Measurements from ENCODE around the gene CLTRN.

The CLTRN gene

DNA sequence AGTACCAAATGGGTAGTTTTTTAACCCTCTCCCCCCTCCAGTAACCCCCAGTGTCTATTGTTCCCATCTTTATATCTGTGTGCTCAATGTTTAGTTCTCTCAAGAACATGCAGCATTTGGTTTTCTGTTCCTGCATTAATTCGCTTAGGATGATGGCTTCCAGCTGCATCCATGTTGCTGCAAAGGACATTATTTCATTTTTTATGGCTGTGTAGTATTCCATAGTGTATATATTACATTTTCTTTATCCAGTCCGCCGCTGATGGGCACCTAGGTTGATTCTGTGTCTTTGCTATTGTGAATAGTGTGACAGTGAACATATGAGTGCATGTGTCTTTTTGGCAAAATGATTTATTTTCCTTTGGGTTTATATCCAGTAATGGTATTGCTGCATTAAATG, 31.9 kb upstream of the CLTRN start:
- H3K9me2 ChIP-seq (replicated peaks; ENCODE audit: insufficient read depth, low read length), result no peaks in the 10 kb centered on the region
- H3K27ac ChIP-seq (ENCODE audit: low read length), result no peak overlapping the region
- no peak overlapping the region for H3K9ac ChIP-seq (ENCODE audit: low read length)
- no peak overlapping the region for H3K4me3 ChIP-seq (ENCODE audit: low read length)
- DNase-seq, result no peak
- no peaks in the 10 kb centered on the region for H3K9me3 ChIP-seq (replicated peaks; ENCODE audit: insufficient read depth, low read length)
- no peaks in the 10 kb centered on the region for H3K79me2 ChIP-seq (ENCODE audit: low read length)
- TF ChIP-seq, protein P1, sequence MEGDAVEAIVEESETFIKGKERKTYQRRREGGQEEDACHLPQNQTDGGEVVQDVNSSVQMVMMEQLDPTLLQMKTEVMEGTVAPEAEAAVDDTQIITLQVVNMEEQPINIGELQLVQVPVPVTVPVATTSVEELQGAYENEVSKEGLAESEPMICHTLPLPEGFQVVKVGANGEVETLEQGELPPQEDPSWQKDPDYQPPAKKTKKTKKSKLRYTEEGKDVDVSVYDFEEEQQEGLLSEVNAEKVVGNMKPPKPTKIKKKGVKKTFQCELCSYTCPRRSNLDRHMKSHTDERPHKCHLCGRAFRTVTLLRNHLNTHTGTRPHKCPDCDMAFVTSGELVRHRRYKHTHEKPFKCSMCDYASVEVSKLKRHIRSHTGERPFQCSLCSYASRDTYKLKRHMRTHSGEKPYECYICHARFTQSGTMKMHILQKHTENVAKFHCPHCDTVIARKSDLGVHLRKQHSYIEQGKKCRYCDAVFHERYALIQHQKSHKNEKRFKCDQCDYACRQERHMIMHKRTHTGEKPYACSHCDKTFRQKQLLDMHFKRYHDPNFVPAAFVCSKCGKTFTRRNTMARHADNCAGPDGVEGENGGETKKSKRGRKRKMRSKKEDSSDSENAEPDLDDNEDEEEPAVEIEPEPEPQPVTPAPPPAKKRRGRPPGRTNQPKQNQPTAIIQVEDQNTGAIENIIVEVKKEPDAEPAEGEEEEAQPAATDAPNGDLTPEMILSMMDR (IDR thresholded peaks at IDR 0.05; ENCODE audit: low read length), result no peak
- TF ChIP-seq EZH2phosphoT487 (IDR thresholded peaks at IDR 0.05; ENCODE audit: low read length), result no peak
- TF ChIP-seq EZH2 (optimal IDR thresholded peaks at IDR 0.05; ENCODE audit: low read depth, low read length), result no peak
- no peaks in the 10 kb centered on the region for H3K36me3 ChIP-seq (replicated peaks; ENCODE audit: insufficient read depth, low read length)
- H3K27me3 ChIP-seq (replicated peaks; ENCODE audit: insufficient read depth, low read length), result no peaks in the 10 kb centered on the region
- H4K20me1 ChIP-seq (ENCODE audit: insufficient read depth, low read length), result no peaks in the 10 kb centered on the region
- no peak overlapping the region for H2AFZ ChIP-seq (ENCODE audit: low read length)
- no peak overlapping the region for H3K4me2 ChIP-seq (ENCODE audit: low read depth, low read length)
- no peaks in the 10 kb centered on the region for H3F3A ChIP-seq (ENCODE audit: insufficient read depth, low read length)
- no peaks in the 10 kb centered on the region for H3K4me1 ChIP-seq (ENCODE audit: low read length)

DNA sequence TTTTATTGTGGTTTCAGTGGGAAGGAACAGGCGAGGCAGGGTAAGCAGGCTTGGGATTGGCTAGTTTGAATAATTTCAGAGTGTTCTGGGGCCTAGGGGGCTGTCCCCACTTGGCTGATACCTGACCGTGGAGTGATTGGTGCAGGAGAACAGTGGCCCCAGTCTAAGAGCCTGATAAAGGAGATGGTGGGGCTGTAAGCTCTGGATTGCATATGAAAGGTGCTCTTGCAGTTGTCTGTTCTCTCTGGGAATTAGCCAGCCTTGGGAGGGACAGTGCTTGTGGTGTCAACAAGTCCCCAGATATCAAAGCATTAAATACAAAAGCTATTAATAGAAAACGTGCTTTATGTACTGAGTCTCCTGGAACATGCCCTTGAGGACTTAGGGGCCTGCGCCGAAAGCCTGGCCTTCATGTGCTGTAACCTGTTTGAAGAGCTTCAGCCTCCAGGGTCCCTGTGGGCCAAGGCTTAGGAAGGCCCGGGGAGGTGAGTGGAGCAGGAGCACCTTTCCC, 30.4 kb upstream of the CLTRN start:
- H3K9ac ChIP-seq (ENCODE audit: low read length), result no peak overlapping the region
- no peaks in the 10 kb centered on the region for H3K36me3 ChIP-seq (replicated peaks; ENCODE audit: insufficient read depth, low read length)
- TF ChIP-seq EZH2phosphoT487 (IDR thresholded peaks at IDR 0.05; ENCODE audit: low read length) (no peak), EZH2 (optimal IDR thresholded peaks at IDR 0.05; ENCODE audit: low read depth, low read length) (no peak)
- TF ChIP-seq, protein P1 (IDR thresholded peaks at IDR 0.05; ENCODE audit: low read length), result no peak
- no peak overlapping the region for H3K27ac ChIP-seq (ENCODE audit: low read length)
- no peaks in the 10 kb centered on the region for H3K9me3 ChIP-seq (replicated peaks; ENCODE audit: insufficient read depth, low read length)
- no peaks in the 10 kb centered on the region for H3F3A ChIP-seq (ENCODE audit: insufficient read depth, low read length)
- no peak overlapping the region for H3K4me2 ChIP-seq (ENCODE audit: low read depth, low read length)
- H3K4me3 ChIP-seq (ENCODE audit: low read length), result no peak overlapping the region
- no peak for DNase-seq
- no peaks in the 10 kb centered on the region for H3K27me3 ChIP-seq (replicated peaks; ENCODE audit: insufficient read depth, low read length)
- H3K9me2 ChIP-seq (replicated peaks; ENCODE audit: insufficient read depth, low read length), result no peaks in the 10 kb centered on the region
- H3K4me1 ChIP-seq (ENCODE audit: low read length), result no peaks in the 10 kb centered on the region
- H4K20me1 ChIP-seq (ENCODE audit: insufficient read depth, low read length), result no peaks in the 10 kb centered on the region
- no peak overlapping the region for H2AFZ ChIP-seq (ENCODE audit: low read length)
- H3K79me2 ChIP-seq (ENCODE audit: low read length), result no peaks in the 10 kb centered on the region

DNA sequence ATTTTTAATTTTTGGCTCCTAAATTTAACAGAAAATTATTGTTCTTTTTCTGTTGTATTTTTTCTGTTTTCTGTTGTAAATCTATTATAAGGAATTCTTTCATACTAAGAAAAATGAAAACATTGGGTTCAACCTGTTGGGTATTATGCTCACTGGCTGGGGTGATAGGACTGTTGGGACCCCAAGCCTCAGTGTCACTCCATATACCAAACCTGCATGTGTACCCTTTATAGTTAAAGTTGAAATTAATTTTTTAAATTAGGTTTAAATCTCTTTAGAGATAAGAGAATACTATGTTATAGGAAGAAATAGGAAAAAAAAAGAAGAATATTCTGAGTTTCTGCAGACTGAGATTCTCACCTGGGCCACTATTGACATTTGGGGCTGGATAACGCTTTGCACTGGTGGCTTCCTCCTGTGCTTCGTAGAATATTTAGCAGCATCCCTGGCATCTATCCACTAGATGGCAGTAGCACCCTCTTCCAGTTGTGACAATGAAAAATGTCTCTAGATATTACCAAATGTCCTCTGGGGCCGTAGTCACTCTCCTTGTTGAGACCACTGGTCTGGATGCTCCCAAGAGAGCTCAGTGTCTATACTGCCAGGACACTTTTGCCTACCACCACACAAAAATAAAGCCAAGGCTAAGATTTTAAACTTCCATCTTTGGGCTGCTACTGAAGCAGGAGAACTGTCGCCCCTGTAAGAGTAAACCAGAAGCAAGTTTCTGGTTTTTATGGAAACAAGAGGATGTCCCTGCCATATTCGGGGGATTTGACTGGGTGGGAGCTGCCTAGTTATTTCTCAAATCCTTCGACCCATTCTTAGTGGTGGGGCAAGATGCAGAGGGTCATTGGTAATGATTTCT, 22.4 kb upstream of the CLTRN start:
- H3K79me2 ChIP-seq (ENCODE audit: low read length), result peaks cover 37% of the 10 kb centered on the region
- DNase-seq, result peak; percentile 61

More for the DNA sequence above, 22.4 kb upstream of the CLTRN start:
- H3F3A ChIP-seq (ENCODE audit: insufficient read depth, low read length), result no peaks in the 10 kb centered on the region
- no peaks in the 10 kb centered on the region for H3K27me3 ChIP-seq (replicated peaks; ENCODE audit: insufficient read depth, low read length)
- H2AFZ ChIP-seq (ENCODE audit: low read length), result no peak overlapping the region
- no peaks in the 10 kb centered on the region for H3K9me3 ChIP-seq (replicated peaks; ENCODE audit: insufficient read depth, low read length)
- no peaks in the 10 kb centered on the region for H3K36me3 ChIP-seq (replicated peaks; ENCODE audit: insufficient read depth, low read length)
- TF ChIP-seq EZH2phosphoT487 (IDR thresholded peaks at IDR 0.05; ENCODE audit: low read length) (no peak), EZH2 (optimal IDR thresholded peaks at IDR 0.05; ENCODE audit: low read depth, low read length) (no peak)
- TF ChIP-seq, protein P1 (IDR thresholded peaks at IDR 0.05; ENCODE audit: low read length), result peak; percentile 64
- no peak overlapping the region for H3K9ac ChIP-seq (ENCODE audit: low read length)
- H3K4me2 ChIP-seq (ENCODE audit: low read depth, low read length), result no peak overlapping the region
- H3K4me3 ChIP-seq (ENCODE audit: low read length), result no peak overlapping the region
- no peaks in the 10 kb centered on the region for H3K4me1 ChIP-seq (ENCODE audit: low read length)
- H4K20me1 ChIP-seq (ENCODE audit: insufficient read depth, low read length), result no peaks in the 10 kb centered on the region
- H3K9me2 ChIP-seq (replicated peaks; ENCODE audit: insufficient read depth, low read length), result no peaks in the 10 kb centered on the region
- no peak overlapping the region for H3K27ac ChIP-seq (ENCODE audit: low read length)

Data from MM.1S (cell line).